Activated B cell treated with CpG ODN at 0.5 μM for 24 hours (primary cell): ENCODE results near the gene KCTD8. TPM values are rescaled to one million over a fixed set of nuclear protein-coding genes. Genes with fewer than 3 reads are reported as not detected.

ENCODE experiments used
- ATAC-seq: fragments of 200-7000 bp; cut with Tn5 transposase; one replicate; pipeline ENCODE4 v1.10.0; 2021; ENCODE audit warnings: low read depth, mild to moderate bottlenecking, moderate library complexity
- CTCF ChIA-PET: fragments of 350-600 bp; sonication (Branson Sonifier 250); formaldehyde crosslinking; loops from one replicate; lab custom pipeline; 2021; ENCODE audit warnings: antibody characterized with exemption; lab: Charles Lee
- POLR2A ChIA-PET: fragments of 350-600 bp; sonication (Branson Sonifier 250); formaldehyde crosslinking; loops from one replicate; lab custom pipeline; 2021; ENCODE audit warnings: antibody characterized with exemption; lab: Charles Lee
- DNase-seq: peaks from one replicate; pipeline ENCODE4 v3.0.0; 2022
- H3K27ac Mint-ChIP-seq: one replicate; pipeline ENCODE4 v1.8.0; 2020; ENCODE audit warnings: mixed read lengths
- H3K27me3 Mint-ChIP-seq: one replicate; pipeline ENCODE4 v1.8.0; 2021; ENCODE audit warnings: mixed read lengths
- H3K36me3 Mint-ChIP-seq: one replicate; pipeline ENCODE4 v1.8.0; 2021; ENCODE audit warnings: low read depth, mixed read lengths
- H3K4me1 Mint-ChIP-seq: one replicate; pipeline ENCODE4 v1.8.0; 2021; ENCODE audit warnings: mixed read lengths
- H3K4me3 Mint-ChIP-seq: one replicate; pipeline ENCODE4 v1.8.0; 2020; ENCODE audit warnings: mild to moderate bottlenecking, mixed read lengths
- H3K9me3 Mint-ChIP-seq: one replicate; pipeline ENCODE4 v1.8.0; 2020; ENCODE audit warnings: mixed read lengths
- CTCF ChIP-seq: fragments of 200-600 bp; IDR thresholded peaks from one replicate; pipeline ENCODE4 v1.8.0; 2022; ENCODE audit warnings: antibody characterized with exemption, mild to moderate bottlenecking
- intact Hi-C: fragments of 100-400 bp; cut with micrococcal nuclease; formaldehyde crosslinking; loops from one replicate; pipeline ENCODE4 v1.15.1; 2024
- total RNA-seq: library from RNA; stranded (reverse); gene quantifications from 2 replicates; pipeline ENCODE4 v1.2.3, GENCODE V29; 2022

KCTD8 gene
- total RNA-seq, 1 donor from 2014 or later: not detected

GRCh38 chr4:44150091-44150576 lies 298.5 kb downstream of the KCTD8 start:
- DNase-seq (no peak), ATAC-seq (no peak)
- peaks cover 8% of the 10 kb centered on the region for H3K9me3 Mint-ChIP-seq
- no peak for TF ChIP-seq CTCF
- no peaks in the 10 kb centered on the region for H3K36me3 Mint-ChIP-seq
- ChIA-PET CTCF (no interaction called here), POLR2A (no interaction called here)
- no peaks in the 10 kb centered on the region for H3K4me1 Mint-ChIP-seq
- no peak overlapping the region for H3K4me3 Mint-ChIP-seq
- no peaks in the 10 kb centered on the region for H3K27me3 Mint-ChIP-seq
- H3K27ac Mint-ChIP-seq: no peak overlapping the region
- intact Hi-C loops: no loop called here

- Mint-ChIP-seq H3K4me1 (no peaks in the 10 kb centered on the region), H3K27me3 (no peaks in the 10 kb centered on the region), H3K4me3 (no peak overlapping the region), H3K9me3 (peaks cover 6% of the 10 kb centered on the region), H3K27ac (no peak overlapping the region), H3K36me3 (no peaks in the 10 kb centered on the region)
- intact Hi-C loops: no loop called here
- ChIA-PET CTCF (no interaction called here), POLR2A (no interaction called here)
- DNase-seq: no peak
- TF ChIP-seq CTCF: no peak
- ATAC-seq: no peak
These were observed 299.3 kb downstream of the KCTD8 start for GRCh38 chr4:44149282-44149681.

- no peak overlapping the region for H3K4me3 Mint-ChIP-seq
- no peaks in the 10 kb centered on the region for H3K36me3 Mint-ChIP-seq
- no peak for TF ChIP-seq CTCF
- intact Hi-C loops: no loop called here
- ATAC-seq: no peak
- no peak for DNase-seq
- H3K9me3 Mint-ChIP-seq: peaks cover 6% of the 10 kb centered on the region
- H3K27ac Mint-ChIP-seq: no peak overlapping the region
- no peaks in the 10 kb centered on the region for H3K4me1 Mint-ChIP-seq
- POLR2A ChIA-PET: no interaction called here
- CTCF ChIA-PET: no interaction called here
- no peaks in the 10 kb centered on the region for H3K27me3 Mint-ChIP-seq
These were observed 301.0 kb downstream of the KCTD8 start for GRCh38 chr4:44147571-44148075.

- TF ChIP-seq CTCF: no peak
- DNase-seq (no peak), ATAC-seq (no peak)
- intact Hi-C loops: no loop called here
- Mint-ChIP-seq H3K9me3 (peaks cover 6% of the 10 kb centered on the region), H3K36me3 (no peaks in the 10 kb centered on the region), H3K27ac (no peak overlapping the region), H3K27me3 (no peaks in the 10 kb centered on the region), H3K4me1 (no peaks in the 10 kb centered on the region), H3K4me3 (no peak overlapping the region)
- ChIA-PET POLR2A (no interaction called here), CTCF (no interaction called here)
These were observed 302.1 kb downstream of the KCTD8 start for GRCh38 chr4:44146516-44146915.

GRCh38 chr4:44145868-44146267 lies 302.7 kb downstream of the KCTD8 start:
- intact Hi-C loops: no loop called here
- Mint-ChIP-seq H3K4me1 (no peaks in the 10 kb centered on the region), H3K27me3 (no peaks in the 10 kb centered on the region), H3K4me3 (no peak overlapping the region), H3K9me3 (peaks cover 6% of the 10 kb centered on the region), H3K27ac (no peak overlapping the region), H3K36me3 (no peaks in the 10 kb centered on the region)
- ChIA-PET CTCF (no interaction called here), POLR2A (no interaction called here)
- ATAC-seq: no peak
- no peak for TF ChIP-seq CTCF
- DNase-seq: no peak
